AML-193 (cell line): Measurements from ENCODE around the gene SERHL2.
"Not testable (repeated sequence)": the region's sequence is repeated elsewhere in the genome, so short reads cannot be mapped to it uniquely, and the experiment has no call there.

Experiments
- DNase-seq, 2 experiments: peaks; one replicate each; lab custom pipeline; 2025; lab: John Stamatoyannopoulos, UW

The SERHL2 gene, protein sequence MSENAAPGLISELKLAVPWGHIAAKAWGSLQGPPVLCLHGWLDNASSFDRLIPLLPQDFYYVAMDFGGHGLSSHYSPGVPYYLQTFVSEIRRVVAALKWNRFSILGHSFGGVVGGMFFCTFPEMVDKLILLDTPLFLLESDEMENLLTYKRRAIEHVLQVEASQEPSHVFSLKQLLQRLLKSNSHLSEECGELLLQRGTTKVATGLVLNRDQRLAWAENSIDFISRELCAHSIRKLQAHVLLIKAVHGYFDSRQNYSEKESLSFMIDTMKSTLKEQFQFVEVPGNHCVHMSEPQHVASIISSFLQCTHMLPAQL

DNA sequence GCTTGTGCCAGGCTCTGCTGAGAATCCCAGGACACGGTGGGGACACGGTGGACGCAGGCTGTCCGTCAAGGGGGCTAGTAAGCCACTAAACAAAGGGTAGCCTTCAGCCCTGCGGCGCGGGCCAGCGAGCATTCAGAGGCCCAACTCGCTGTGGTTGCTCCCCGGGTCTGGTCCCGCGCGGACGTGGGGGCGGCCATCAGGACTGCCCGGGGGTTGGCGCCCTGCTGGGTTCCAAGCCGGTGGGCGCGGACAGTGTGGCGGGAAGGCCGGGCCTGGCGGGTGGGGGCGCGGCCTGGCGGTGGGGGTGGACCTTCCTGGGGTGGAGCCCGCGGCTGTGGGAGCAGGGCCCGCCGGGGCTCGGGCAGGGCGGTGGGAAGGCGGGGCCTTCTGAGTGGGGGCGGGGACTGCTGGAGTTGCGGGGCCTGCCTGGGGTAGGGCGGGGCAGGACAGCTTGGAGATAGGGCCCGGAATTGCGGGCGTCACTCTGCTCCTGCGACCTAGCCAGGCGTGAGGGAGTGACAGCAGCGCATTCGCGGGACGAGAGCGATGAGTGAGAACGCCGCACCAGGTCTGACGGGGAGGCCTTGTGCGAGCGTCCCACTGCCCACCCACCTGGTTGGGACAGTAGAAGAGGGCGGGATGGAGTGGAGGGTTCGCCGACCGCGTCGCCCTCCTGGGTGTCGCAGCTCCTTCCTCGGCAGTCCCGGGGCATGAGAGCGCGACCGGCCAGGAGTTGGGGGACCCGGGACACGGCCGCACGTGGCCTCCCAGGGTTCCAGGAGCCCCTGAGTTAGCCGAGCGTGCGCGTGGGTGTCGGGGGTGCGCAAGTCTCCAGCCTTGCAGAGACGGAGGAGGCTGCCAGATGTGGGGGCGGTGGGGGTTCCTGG is at the start of gene SERHL2:
Gene SERHL2, plus strand, starts transcription at position 482 of the 887 bp plus-strand sequence. Its CDS starts 65 bp downstream, at position 547.
- DNase-seq, result peak in 1 of 2 experiments; percentile 18

DNA sequence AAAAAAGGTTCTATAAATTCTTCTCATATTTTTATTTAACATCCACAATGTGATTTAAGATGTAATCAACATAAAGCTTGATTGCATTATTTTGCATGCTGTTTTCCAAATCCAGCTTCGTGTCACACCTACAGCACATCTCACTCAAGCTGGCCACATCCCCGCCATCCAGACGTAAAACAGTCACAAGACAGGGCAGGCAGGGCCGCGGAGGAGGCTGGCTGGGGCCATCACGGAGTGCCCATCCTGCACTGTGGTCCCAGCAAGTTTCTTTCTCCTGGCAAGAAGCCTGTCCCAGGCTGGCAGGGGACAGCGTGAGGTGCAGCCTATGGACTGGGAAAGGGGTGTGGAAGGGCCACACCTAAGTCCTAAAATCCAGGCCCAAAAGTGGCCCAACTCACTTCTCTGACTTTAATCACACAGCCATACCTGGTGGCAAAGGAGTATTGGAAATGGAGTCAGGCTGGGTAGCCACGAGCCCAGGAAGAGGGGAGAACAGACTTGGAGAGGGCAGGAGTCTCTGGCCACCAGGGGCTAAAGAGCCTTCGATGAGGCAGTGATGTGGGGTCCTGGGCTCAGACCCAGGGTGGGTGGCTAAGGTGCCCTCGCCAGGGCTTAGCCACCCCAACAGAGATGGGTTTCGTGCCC is 45.3 kb upstream of the SERHL2 start:
- DNase-seq, result not testable (repeated sequence)

DNA sequence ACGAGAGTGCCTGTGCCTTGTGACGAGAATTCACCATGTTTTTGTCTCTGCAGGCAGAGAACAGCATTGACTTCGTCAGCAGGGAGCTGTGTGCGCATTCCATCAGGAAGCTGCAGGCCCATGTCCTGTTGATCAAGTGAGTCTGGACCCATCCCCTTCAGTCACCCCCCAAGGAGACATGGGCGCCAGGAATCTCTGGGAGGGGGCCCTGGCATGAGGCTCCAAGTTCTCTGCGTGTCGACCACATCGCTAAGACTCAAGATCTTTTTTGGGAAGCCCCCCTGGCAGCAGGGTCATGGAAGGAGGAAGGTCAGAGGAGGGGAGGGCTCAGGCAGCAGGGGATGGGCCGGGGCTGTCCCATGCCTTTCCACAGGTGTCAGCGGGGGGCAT is 44.8 kb upstream of the SERHL2 start:
- DNase-seq, result not testable (repeated sequence)

DNA sequence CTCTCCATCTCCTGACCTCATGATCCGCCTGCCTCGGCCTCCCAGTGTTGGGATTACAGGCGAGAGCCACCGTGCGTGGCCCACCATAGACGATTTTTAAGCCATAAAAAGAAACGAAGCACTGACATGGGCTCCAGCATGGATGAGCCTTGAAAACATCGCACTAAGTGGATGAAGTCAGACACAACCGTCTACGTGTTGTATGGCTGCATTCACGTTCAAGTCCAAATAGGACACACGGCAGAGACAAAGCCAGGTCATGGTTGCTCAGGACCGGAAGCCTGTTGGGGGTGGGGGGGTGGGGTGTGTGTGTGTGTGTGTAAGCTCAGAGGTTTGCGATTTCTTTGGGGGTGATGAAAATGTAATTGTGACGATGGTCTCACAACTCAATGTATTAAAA is 44.2 kb upstream of the SERHL2 start:
- DNase-seq, result no peak

DNA sequence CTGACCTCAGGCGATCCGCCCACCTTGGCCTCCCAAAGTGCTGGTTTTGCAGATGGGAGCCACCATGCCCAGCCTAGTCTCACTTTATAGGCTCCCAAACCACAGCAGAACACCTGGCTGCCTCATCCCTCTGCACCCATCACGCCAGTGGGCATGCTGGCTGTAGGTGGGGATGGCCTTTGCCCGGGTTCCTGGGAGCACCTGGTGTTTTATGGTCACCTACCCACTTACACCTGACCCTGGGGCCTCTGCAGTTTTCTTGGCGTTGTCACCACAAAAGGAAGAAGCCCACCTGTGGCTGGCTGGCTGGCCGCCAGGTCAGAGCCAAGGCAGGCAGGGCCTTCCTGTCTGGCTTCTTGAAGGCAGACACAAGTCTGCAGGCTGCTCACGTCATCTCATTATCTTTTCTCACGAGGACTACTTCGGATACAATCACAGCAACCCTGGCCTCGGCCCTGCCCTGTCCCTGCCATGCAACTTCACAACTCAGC is 42.3 kb upstream of the SERHL2 start:
- no peak for DNase-seq

DNA sequence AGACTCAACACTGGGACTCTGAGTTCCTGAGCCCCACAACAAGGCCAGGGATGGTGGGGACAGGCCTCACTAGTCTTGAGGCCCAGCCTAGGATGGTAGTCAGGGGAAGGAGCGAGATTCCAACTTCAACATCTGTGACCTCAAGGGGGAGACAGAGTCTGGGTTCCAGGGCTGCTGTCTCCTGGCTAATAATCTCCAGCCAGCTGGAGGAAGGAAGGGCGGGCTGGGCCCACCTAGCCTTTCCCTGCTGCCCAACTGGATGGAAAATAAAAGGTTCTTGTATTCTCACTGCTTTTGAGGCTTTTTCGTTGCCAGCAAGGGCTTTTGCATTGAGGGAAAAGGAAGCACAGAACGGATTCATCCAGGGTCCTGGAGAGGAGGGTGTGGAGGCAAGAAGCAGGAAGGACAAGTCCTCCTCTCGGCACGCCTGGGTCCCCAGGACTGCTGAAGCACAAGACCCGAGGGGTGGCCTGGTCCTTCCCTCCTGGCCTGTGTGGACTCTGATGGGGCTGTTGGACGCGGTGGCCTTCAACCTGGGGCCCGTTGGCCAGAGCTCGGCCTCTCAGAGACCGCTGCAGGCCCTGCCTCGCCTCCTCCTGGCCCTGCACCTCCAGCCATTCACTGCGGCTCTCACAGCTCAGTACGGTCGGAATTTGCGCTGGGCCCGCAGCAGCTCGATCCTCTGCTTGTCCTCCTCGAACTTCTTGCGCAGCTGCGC is 41.3 kb upstream of the SERHL2 start:
- not testable (repeated sequence) for DNase-seq

DNA sequence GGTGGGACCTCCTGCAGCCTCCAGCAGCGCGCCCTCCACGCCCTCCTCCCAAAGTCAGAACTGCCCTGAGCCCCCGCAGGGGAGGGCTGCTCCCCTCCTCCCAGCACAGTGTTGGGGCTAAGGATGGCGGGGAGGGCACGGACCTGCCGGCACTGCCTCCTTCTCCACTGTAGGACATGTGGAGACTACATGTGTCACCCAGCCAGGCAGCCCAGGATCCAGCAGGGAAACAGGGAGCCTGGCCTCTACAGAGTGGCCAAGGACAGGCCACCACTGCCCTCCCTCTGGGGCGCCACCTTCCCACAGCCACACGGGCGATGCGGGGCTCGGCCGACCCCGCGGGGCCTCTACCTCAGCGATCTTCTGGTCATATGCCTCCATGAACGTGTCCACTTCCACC is 39.4 kb upstream of the SERHL2 start:
- DNase-seq, result not testable (repeated sequence)

DNA sequence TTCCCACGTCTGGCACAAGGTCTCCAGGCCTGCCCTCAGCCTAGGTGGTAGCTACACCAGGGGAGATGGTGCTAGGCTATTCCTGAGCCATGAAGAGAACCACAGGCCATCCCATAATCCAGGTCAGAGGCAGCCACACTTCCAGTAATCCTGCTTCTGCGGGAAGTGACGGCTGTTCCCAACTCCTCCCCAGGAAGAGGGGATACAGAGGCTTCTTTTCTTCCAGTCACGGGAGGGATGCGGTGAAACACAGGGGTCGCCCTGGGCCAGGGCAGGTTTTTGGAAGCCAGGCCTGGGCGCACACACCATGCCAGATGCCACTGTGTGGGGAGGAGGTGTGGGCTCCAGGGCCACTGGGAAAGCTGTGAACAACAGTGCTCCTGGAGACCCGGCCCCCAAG is 38.5 kb upstream of the SERHL2 start:
- DNase-seq, result not testable (repeated sequence)

DNA sequence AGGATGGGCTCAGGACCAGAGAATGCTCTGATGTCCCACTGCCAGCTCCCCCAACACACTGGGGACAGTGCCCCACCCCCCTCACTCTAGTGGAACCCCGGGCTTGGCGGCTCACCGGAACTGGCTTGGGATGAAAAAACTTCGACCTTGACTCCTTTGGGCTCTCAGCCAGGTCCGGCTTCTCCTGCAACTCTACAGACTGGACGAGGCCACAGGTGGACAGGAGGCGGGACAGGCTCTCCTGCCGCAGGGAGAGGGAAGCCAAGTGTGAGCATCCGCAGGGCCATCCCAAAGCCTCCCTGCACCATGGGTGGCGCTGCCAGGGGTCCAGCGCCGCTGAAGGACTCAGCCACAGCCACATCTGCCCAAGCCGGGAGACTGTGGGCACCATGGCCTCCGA is 37.9 kb upstream of the SERHL2 start:
- DNase-seq, result no peak

DNA sequence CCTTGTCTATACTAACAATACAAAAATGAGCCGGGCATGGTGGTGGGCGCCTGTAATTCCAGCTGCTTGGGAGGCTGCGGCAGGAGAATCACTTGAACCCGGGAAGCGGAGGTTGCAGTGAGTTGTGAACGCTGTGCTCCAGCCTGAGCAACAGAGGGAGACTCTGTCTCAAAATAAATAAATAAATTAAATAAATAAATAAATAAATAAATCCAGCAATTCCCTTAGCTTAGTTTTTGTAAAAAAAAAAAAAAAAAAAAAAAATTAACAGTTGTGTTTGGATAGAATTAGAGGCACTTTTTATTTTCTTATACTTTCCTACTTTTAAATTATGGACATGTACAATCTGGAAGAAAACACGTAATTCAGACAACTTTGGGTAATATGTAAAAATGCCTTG is 36.7 kb upstream of the SERHL2 start:
- not testable (repeated sequence) for DNase-seq

DNA sequence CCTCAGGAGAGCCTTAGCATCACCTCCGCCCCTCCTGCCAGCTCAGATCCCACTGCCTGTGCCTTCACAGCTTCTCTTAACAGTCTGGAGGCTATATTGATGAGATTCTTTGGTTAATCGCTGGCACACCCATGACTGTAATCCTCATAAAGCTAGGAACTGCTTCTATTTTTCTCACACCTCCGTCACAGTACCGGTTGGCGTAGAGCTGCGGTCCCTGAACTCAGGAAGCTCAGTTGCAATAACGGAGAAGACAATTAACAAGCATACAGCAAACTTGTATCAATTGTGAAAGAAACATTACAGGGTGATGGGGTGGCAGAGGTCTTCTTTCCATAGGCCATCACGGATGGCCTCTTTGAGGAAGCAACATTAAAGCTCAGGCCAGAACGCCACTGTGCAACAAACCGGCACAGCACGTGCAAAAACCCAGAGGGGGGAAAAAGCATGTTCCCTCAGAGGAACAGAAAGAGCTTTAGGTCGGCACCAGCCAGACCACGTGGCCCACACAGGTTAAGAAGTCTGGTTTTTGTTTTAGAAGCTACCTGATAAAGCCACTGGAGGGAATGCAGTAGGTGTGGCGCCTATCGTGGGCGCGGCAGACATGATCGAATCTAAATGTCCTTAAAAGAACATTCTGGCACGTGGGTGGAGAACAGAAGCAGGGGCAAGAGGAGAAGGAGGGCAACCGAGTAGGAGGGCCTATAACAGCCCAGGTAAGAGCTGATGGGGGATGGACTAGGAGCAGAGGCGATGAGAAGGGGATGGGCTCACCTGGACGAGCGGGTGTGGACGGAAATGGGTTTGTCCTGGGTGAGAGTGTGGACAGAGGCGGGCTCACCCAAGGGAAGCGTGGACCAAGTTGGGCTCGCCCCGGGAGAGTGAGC is 34.9 kb upstream of the SERHL2 start:
- DNase-seq, result not testable (repeated sequence)

DNA sequence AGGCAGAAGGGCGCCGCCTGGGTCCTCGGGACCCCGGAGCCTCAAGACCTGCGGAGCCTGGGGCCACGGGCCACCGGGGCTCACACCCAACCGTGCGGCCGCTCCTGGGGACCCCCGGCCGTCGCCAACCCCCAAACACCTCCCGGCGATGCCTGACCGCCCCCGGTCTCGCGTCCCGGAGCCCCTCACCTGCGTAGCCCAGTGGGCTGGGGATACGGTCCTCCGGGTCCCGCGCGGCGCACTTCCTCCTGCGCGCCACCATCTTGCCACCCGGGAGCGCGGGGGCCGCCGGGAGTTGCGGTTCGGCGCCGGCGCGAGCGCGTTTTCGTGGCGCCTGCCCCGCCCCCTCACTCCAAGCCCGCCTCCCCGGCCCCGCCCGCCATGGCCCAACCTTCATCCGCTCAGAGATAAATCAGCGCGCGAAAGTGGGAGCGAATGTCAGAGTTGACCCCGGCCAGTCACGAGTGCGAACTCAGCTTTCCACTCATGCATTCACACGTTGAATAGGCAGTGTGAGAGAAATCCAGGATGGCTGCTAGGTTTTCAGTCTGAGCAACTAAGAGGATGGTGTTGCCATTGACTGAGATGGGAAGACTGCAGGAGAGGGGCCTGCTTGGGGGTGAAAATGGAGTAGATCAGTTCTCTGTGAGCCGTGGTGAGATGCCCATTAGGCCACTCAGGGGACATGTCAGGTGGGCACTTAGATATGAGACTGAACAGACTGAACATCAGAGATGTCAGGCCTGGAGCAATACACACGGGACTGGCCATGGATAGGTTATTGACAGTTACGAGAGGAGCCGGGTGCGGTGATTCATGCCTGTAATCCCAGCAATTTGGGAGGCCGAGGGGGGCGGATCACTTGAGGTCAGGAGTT is 34.0 kb upstream of the SERHL2 start, which contains the start of gene RRP7A:
Gene RRP7A, minus strand, starts transcription at position 272 of the 877 bp plus-strand sequence. Its CDS starts 10 bp downstream, at position 262.
- peak; percentile 43 to 53 for DNase-seq

DNA sequence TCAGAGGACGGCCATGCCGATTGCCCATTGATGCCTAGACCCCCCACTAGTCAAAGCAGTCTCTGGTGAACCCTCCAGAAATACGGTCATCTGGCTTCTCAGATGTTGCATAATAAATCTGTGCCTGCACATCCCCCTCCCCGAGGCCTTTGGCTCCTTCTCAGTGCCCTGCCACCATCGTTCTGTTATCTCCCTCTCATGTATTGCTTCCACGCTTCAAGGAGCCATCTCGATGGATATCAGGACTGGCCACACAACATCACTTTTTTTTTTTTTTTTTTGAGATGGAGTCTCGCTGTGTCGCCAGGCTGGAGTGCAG is 32.6 kb upstream of the SERHL2 start:
- DNase-seq, result no peak

DNA sequence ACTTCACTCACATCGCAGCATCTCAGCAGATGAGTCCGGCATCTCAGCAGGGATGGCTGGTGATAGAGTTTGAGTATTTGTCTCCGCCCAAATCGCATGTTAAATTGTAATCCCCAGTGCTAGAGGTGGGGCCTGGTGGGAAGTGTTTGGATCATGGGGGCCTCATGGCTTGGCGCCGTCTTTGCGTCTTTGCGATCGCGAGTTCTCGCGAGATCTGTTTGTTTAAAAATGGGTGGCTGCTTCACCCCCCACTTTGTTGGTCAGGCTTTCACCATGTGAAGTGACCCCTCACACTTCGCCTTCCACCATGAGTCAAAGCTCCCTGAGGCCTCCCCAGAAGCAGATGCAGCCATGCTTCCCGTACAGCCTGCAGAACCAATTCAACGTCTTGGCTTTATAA is 31.2 kb upstream of the SERHL2 start:
- no peak for DNase-seq

DNA sequence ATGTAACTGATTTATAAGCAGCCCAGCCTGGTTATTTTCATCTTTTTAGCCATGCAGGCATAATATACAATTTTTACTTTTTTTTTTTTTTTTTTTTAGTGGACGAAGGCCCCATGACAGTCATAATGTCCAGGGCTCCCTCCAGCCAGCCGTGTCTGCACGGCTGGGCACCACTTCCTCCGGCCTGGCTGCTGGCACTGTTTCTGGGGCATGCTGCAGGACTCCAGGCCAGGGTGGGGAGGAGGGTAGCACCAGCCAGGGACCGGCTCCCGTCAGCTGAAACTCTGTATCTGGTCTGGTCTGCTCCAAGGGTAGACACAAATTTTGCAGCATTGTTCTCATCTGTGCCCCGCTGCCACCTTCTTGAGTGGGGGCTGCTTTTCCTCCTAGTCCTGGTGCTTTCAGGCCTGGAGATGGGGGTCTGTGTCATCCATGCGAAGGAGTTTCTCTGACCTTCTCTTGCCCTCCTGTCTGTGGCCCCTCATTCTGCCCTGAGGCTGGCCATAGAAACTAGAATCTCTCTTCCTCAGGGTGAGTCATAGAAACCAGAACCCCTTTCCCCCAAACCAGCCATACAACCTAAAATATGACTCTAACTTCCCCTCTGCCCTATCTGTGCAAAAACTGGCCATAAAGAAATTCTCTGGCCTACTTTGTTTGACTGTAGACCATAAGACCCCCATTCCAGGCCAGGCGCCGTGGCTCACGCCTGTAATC is 25.0 kb upstream of the SERHL2 start:
- no peak for DNase-seq

DNA sequence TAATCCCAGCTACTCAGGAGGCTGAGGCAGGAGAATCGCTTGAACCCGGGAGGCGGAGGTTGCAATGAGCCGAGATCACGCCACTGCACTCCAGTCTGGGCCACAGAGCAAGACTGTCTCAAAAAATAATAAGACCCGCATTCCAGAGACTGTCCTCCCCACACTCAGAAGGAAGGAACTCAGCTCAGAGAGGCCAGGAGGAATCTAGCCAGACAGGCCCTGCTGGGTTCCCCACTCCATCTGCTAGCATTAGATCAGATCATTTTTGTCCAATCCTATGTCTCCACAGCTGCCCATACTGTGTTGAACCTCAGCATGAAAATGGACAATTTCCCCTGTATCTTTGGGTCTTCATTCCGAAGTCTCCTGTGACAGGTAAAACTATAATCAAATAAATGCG is 24.3 kb upstream of the SERHL2 start:
- DNase-seq, result not testable (repeated sequence)

DNA sequence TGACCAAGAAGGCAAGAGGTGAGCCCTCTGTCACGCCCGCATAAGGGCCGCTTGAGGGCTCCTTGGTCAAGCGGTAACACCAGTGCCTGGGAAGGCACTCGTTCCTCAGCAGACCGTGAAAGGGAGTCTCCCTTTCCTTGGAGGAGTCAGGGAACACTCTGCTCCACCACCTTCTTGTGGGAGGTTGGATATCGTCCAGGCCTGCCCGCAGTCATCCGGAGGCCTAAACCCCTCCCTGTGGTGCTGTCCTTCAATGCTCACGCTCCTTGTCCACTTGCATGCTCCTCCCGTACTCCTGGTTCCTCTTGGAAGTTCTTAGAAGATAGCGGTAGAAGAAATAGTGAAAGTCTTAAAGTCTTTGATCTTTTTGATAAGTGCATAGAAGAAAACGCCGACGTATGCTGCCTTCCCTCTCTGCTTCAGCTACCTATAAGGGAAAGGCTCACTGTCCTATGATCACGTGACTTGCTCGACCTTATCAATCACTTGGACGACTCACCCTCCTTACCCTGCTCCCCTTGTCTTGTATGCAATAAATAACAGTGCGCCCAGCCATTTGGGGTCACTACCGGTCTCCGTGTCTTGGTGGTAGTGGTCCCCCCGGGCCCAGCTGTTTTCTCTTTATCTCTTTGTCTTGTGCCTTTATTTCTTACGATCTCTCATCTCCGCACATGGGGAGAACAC is 22.2 kb upstream of the SERHL2 start:
- DNase-seq, result not testable (repeated sequence)

DNA sequence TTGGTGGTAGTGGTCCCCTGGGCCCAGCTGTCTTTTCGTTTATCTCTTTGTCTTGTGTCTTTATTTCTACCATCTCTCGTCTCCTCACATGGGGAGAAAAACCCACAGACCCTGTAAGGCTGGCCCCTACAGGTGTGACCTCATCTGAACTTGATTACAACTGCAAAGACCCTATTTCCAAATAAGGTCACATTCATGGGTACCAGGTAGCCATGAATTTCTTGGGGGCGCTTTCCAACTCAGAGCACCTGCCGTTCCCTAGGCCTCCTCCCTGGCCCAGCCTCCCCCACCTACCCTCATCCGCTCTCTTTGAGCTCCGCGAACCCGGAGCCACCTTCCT is 20.1 kb upstream of the SERHL2 start:
- no peak for DNase-seq
